ENCODE measurements around the gene TTC27. TPM values are rescaled to one million over a fixed set of nuclear protein-coding genes. Genes with fewer than 3 reads are reported as not detected.
A peak's percentile ranks its signal among the peaks of the same experiment; 100 is the strongest.

The TTC27 gene
- polyA plus RNA-seq, 1 experiment = 28.9 TPM

DNA sequence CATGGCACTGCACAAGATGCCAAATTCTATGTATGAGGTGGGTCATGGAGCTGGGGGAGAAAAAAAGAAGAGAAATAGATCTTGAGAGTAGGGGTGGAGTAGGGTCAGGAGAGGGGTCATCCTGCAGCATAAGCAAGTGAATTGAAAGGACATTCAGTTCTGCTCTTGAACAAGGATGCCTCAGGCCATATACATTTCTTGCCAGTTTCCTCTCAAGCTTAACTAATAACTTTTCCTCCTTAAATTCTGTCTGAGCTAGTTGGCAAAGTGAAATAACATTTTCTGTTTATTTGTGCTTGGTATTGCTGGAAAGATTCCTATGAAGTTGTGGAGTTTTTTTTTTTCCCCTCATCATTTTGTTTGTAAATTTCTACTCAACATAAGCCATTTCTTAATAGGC lies 219.9 kb downstream of the TTC27 start:
- no peak overlapping the region for H3K27ac ChIP-seq (ENCODE audit: low read depth, low read length)
- ChIA-PET CTCF (no interaction called here), POLR2A (no interaction called here)
- TF ChIP-seq, protein P1, sequence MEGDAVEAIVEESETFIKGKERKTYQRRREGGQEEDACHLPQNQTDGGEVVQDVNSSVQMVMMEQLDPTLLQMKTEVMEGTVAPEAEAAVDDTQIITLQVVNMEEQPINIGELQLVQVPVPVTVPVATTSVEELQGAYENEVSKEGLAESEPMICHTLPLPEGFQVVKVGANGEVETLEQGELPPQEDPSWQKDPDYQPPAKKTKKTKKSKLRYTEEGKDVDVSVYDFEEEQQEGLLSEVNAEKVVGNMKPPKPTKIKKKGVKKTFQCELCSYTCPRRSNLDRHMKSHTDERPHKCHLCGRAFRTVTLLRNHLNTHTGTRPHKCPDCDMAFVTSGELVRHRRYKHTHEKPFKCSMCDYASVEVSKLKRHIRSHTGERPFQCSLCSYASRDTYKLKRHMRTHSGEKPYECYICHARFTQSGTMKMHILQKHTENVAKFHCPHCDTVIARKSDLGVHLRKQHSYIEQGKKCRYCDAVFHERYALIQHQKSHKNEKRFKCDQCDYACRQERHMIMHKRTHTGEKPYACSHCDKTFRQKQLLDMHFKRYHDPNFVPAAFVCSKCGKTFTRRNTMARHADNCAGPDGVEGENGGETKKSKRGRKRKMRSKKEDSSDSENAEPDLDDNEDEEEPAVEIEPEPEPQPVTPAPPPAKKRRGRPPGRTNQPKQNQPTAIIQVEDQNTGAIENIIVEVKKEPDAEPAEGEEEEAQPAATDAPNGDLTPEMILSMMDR (IDR thresholded peaks at IDR 0.05; ENCODE audit: low read depth, low read length) = no peak
- H3K9me3 ChIP-seq (ENCODE audit: control insufficient read depth, insufficient read depth, low read length) = no peaks in the 10 kb centered on the region
- H3K27me3 ChIP-seq (ENCODE audit: control insufficient read depth, insufficient read depth, low read length) = no peaks in the 10 kb centered on the region
- no peak for DNase-seq (ENCODE audit: low read depth, low spot score)
- no peak overlapping the region for H3K4me3 ChIP-seq (ENCODE audit: low read depth, low read length)

DNA sequence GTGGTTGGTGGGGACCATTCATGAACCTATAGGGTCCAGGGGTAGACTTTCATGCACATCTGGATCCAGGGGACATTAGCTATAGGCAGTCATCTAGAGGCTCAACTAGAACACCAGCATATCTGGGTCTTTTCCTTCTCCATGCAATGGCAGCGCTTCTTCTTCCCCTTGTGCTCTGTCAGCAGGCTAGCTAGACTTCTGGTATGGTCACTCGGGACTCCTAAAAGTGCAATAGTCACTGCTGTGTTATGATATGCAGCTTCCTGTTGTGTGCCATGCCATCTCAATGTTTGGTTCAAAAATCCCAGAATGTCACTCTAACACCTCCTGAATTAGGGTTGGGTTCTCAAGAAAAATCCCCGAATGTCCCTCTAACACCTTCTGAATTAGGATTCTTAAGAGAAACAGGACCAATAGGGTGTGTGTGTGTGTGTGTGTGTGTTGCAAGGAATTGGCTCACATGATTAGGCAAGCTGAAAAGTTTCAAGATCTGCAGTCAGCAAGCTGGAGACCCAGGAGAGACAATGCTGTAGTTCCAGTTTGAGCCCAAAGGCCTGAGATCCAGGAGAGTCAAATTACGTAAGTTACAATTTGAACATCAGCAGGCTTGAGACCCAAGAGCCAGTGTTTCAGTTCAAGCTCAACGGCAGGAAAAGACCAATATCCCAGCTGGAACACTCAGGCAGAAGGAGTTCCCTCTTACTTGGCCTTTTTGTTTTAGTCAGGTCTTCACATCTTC lies 221.8 kb downstream of the TTC27 start:
- Histone ChIP-seq H3K9me3 (ENCODE audit: control insufficient read depth, insufficient read depth, low read length) (no peaks in the 10 kb centered on the region), H3K27ac (ENCODE audit: low read depth, low read length) (no peak overlapping the region), H3K4me3 (ENCODE audit: low read depth, low read length) (no peak overlapping the region), H3K27me3 (ENCODE audit: control insufficient read depth, insufficient read depth, low read length) (no peaks in the 10 kb centered on the region)
- ChIA-PET CTCF (no interaction called here), POLR2A (no interaction called here)
- DNase-seq (ENCODE audit: low read depth, low spot score) = no peak
- TF ChIP-seq, protein P1 (IDR thresholded peaks at IDR 0.05; ENCODE audit: low read depth, low read length) = no peak

DNA sequence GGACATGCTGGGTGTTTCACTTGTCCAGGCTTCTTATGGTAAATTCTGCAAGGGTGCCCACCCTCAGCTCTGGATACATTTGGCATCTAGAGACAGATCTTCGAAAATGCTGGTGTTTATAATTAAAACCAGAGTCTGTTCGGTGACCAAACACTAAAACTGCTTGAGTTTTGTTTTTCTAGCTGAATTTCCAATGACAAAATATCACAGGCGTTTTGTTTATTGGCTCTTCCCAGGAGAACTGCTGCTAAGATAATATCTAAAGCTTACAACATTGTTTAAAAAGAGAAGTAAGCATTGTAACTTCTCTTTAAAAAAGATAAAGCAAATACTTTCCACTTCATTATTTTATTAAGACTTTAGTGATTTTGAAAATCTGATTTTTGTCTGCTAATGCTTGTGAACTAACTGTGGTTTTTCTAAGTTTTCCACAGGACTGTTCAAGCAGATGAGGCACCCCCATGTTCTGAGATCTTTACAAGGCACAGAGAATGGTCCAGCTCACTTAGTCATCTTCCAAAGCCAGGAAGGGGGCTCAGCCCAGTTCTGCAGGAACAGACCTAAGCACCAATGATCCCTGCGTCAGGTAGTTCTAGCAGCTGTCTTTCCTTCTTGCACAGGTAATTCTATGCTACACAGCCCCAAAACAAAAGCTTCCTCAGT lies 224.1 kb downstream of the TTC27 start:
- Histone ChIP-seq H3K27me3 (ENCODE audit: control insufficient read depth, insufficient read depth, low read length) (no peaks in the 10 kb centered on the region), H3K9me3 (ENCODE audit: control insufficient read depth, insufficient read depth, low read length) (no peaks in the 10 kb centered on the region), H3K27ac (ENCODE audit: low read depth, low read length) (peak overlapping the region; percentile 21), H3K4me3 (ENCODE audit: low read depth, low read length) (no peak overlapping the region)
- TF ChIP-seq, protein P1 (IDR thresholded peaks at IDR 0.05; ENCODE audit: low read depth, low read length) = no peak
- ChIA-PET POLR2A (no interaction called here), CTCF (no interaction called here)
- no peak for DNase-seq (ENCODE audit: low read depth, low spot score)

DNA sequence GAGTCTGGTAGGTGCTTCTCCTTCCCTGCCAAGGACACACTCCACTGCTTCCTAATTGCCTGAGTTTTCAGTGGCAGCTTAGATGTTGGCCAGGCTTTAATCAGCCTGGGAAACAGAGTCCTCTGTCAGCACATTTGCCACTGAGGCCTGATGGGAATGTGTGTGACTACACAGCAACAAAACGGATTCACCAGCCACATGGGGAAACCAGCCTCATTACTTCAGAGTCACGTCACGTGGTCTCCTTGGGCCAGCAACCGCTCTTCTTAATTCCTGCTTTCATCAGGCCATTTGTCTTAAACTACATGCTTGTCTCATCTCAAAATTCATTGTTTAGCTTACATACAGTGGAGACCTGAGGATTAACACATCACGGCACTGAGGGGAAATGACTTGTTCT lies 225.0 kb downstream of the TTC27 start:
- TF ChIP-seq, protein P1 (IDR thresholded peaks at IDR 0.05; ENCODE audit: low read depth, low read length) = no peak
- POLR2A ChIA-PET = interaction anchor here (0.6 kb wide), 1 partner anchor 181 kb away, joined by 3 read pairs; no protein-coding TSS in a partner anchor
- no peaks in the 10 kb centered on the region for H3K9me3 ChIP-seq (ENCODE audit: control insufficient read depth, insufficient read depth, low read length)
- H3K27me3 ChIP-seq (ENCODE audit: control insufficient read depth, insufficient read depth, low read length) = no peaks in the 10 kb centered on the region
- H3K4me3 ChIP-seq (ENCODE audit: low read depth, low read length) = no peak overlapping the region
- CTCF ChIA-PET = no interaction called here
- no peak overlapping the region for H3K27ac ChIP-seq (ENCODE audit: low read depth, low read length)
- DNase-seq (ENCODE audit: low read depth, low spot score) = no peak

DNA sequence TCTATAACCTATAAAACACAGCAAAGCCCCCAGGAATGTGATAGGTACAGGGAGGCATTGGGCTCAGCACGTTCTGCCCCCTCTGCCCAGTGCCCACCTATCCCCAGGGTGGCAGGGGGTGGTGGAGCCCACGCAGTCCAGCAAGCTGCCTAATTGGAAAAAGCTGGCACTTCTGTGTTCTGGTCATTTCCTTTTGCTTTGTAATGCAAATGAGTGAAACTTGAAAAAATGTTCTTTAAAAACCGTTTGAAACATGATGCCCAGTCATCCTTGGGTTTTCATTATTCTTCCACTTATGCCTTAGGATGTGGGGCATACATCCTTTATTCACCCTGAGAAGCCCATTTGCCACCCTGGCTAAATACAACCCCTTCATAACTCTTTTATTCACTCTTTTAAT lies 229.0 kb downstream of the TTC27 start:
- ChIA-PET POLR2A (no interaction called here), CTCF (no interaction called here)
- DNase-seq (ENCODE audit: low read depth, low spot score) = no peak
- no peaks in the 10 kb centered on the region for H3K27me3 ChIP-seq (ENCODE audit: control insufficient read depth, insufficient read depth, low read length)
- no peak overlapping the region for H3K27ac ChIP-seq (ENCODE audit: low read depth, low read length)
- H3K9me3 ChIP-seq (ENCODE audit: control insufficient read depth, insufficient read depth, low read length) = no peaks in the 10 kb centered on the region; the same call in 1 of the 2 replicates
- TF ChIP-seq, protein P1 (IDR thresholded peaks at IDR 0.05; ENCODE audit: low read depth, low read length) = no peak
- H3K4me3 ChIP-seq (ENCODE audit: low read depth, low read length) = no peak overlapping the region
